AG04450 (cell line): Measurements from ENCODE around the gene XIRP1. TPM values are rescaled to one million over a fixed set of nuclear protein-coding genes. Genes with fewer than 3 reads are reported as not detected.

Experiments
- CTCF ChIA-PET: fragments of 300-600, 350-600 bp; formaldehyde crosslinking; extraction: SDS; loops from one replicate; lab custom pipeline; 2022; ENCODE audit warnings: antibody characterized with exemption, inconsistent platforms; lab: Charles Lee
- POLR2A ChIA-PET: fragments of 350-600 bp; formaldehyde crosslinking; extraction: SDS; loops from one replicate; lab custom pipeline; 2021; ENCODE audit warnings: antibody characterized with exemption, inconsistent platforms; lab: Yijun Ruan, JAX
- DNase-seq: peaks from one replicate; pipeline ENCODE4 v3.0.0-alpha.2; 2011; ENCODE audit warnings: low read depth, low spot score
- H3K27ac ChIP-seq: one replicate; pipeline ENCODE4 v1.5.1; 2012; ENCODE audit warnings: low read depth, low read length, control low read depth
- H3K27me3 ChIP-seq: one replicate; pipeline ENCODE4 v1.6.0; 2012; ENCODE audit warnings: low read length; ENCODE audit not compliant: control insufficient read depth, insufficient read depth
- H3K4me3 ChIP-seq: 2 replicates; pipeline ENCODE4 v1.5.1; 2011; ENCODE audit warnings: mild to moderate bottlenecking, low read depth, low read length, control low read depth
- H3K9me3 ChIP-seq: 2 replicates; pipeline ENCODE4 v1.5.1; 2012; ENCODE audit warnings: low read length; ENCODE audit not compliant: control insufficient read depth, insufficient read depth
- CTCF ChIP-seq: IDR thresholded peaks from 2 replicates; pipeline ENCODE4 v1.5.1; 2011; ENCODE audit warnings: low read depth, low read length, control low read depth, inconsistent platforms
- polyA plus RNA-seq: library from polyadenylated mRNA; depleted of rRNA; stranded (reverse); fragments of >200 nt; gene quantifications from 2 replicates; pipeline ENCODE4 v1.2.3, GENCODE V29; 2011

Gene XIRP1
- polyA plus RNA-seq, 1 experiment, result not detected

GRCh38 chr3:39184081-39184967 lies 8.1 kb downstream of the XIRP1 start:
- no peak overlapping the region for H3K27ac ChIP-seq
- TF ChIP-seq CTCF, result no peak
- H3K9me3 ChIP-seq, result no peaks in the 10 kb centered on the region; the same call in 1 of the 2 replicates
- ChIA-PET CTCF (interaction anchor here (0.9 to 2.0 kb wide), 2 partner anchors 104 to 107 kb away, joined by 3 to 6 read pairs; no protein-coding TSS in a partner anchor), POLR2A (no interaction called here)
- DNase-seq, result no peak
- no peaks in the 10 kb centered on the region for H3K27me3 ChIP-seq
- no peak overlapping the region for H3K4me3 ChIP-seq

GRCh38 chr3:39183211-39184080 lies 8.9 kb downstream of the XIRP1 start:
- H3K27ac ChIP-seq, result no peak overlapping the region
- POLR2A ChIA-PET, result no interaction called here
- no peak overlapping the region for H3K4me3 ChIP-seq
- no peak for DNase-seq
- H3K9me3 ChIP-seq, result no peaks in the 10 kb centered on the region; the same call in 1 of the 2 replicates
- no peak for TF ChIP-seq CTCF
- H3K27me3 ChIP-seq, result no peaks in the 10 kb centered on the region
- CTCF ChIA-PET, result no interaction called here

- TF ChIP-seq CTCF, result no peak
- Histone ChIP-seq H3K27ac (no peak overlapping the region), H3K9me3 (no peaks in the 10 kb centered on the region), H3K4me3 (no peak overlapping the region), H3K27me3 (no peaks in the 10 kb centered on the region)
- DNase-seq, result no peak
- ChIA-PET POLR2A (no interaction called here), CTCF (interaction anchor here (1.1 kb wide), 1 partner anchor 110 kb away, joined by 3 read pairs; no protein-coding TSS in a partner anchor)
Observed at GRCh38 chr3:39181408-39182335, 10.7 kb downstream of the XIRP1 start.

GRCh38 chr3:39180546-39181346 lies 11.6 kb downstream of the XIRP1 start:
- TF ChIP-seq CTCF, result 0 out of 2 replicates have a peak, but pooled peaks have one; percentile 7
- Histone ChIP-seq H3K9me3 (no peaks in the 10 kb centered on the region), H3K4me3 (peak overlapping the region; percentile 55), H3K27me3 (no peaks in the 10 kb centered on the region), H3K27ac (no peak overlapping the region)
- CTCF ChIA-PET, result interaction anchor here (0.6 to 0.9 kb wide), 2 partner anchors 8 to 54 kb away, joined by 3 to 8 read pairs; no protein-coding TSS in a partner anchor
- POLR2A ChIA-PET, result no interaction called here
- DNase-seq, result no peak
